Stimulated activated CD4-positive, alpha-beta T cell treated with anti-CD3 and anti-CD28 coated beads, Interleukin-12 subunit alpha, Interleukin-12 subunit beta, amount 100 ng/mL, for 48 hours (primary cell): ENCODE results near the gene MEF2D.

Experiments
- DNase-seq, 3 donors: peaks; one replicate each; pipeline ENCODE4 v3.0.0-alpha.2; 2020; ENCODE audit warnings: low read depth in 2 of 3, low spot score in 1 of 3

The MEF2D gene

DNA sequence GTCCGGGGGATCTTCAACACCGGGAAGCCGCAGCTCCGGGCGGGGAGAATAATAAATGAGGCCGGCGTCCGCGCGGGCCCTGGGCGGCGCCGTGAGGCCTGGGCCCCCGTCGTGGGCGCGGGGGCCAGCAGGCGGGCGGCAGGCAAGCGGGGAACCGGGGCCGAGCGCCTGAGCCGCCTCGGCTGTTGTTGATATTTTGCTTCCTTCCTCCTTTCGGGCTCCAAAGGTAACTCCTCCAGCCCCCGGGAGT, at the start of gene MEF2D:
Gene MEF2D (minus strand): TSS at position 233 of the 250 bp plus-strand sequence. CDS start 17,483 bp downstream, outside the sequence.
- no peak for DNase-seq

GRCh38 chr1:156550346-156550745, 49.8 kb upstream of the MEF2D start:
- no peak for DNase-seq

- no peak for DNase-seq
These were observed 49.3 kb upstream of the MEF2D start for GRCh38 chr1:156549831-156550230.

GRCh38 chr1:156549390-156549789, 48.8 kb upstream of the MEF2D start:
- DNase-seq, result no peak

- DNase-seq, result no peak
These were observed 47.4 kb upstream of the MEF2D start for GRCh38 chr1:156547982-156548381.

DNA sequence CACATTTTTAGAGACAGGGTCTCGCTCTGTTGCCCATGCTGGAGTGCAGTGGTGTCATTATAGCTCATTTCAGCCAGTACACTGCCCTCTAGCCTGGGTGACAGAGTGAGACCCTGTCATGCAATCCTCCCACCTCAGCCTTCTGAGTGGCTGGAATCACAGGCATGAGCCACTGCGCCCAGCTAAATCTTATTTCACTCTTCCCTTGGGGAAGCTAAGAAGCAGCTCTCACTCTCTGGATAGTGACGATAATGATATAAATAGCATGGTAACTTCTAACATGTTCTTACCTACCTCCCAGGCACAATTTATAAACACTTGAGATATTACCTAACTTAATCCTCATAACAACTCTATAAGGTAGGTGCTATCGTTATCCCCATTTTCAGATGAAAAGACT, 46.9 kb upstream of the MEF2D start:
- no peak for DNase-seq

- DNase-seq, result no peak
These were observed 45.7 kb upstream of the MEF2D start for GRCh38 chr1:156546267-156546666.

GRCh38 chr1:156544592-156545102, 44.1 kb upstream of the MEF2D start:
- no peak for DNase-seq

DNA sequence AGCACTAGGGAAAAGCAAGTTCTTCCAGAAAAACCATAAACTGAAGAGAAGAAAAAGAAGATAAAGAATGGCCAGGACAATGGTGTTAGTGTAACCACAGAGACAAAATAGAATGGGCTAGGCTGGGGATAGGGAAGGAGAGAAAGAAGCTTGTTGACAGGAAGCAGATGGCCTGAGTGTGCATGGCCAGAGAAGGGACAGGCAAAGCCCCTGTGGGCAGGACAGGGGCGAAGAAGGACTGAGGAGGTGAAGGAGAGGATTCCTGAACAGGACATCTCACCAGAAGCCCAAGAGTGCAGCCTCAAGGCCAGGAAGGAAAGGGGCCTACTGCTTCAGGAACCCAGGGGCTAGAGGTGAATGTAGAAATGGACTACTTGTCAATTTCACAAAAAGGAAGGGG, 42.5 kb upstream of the MEF2D start:
- no peak for DNase-seq

- DNase-seq, result no peak
These were observed 40.4 kb upstream of the MEF2D start for GRCh38 chr1:156540955-156541354.

DNA sequence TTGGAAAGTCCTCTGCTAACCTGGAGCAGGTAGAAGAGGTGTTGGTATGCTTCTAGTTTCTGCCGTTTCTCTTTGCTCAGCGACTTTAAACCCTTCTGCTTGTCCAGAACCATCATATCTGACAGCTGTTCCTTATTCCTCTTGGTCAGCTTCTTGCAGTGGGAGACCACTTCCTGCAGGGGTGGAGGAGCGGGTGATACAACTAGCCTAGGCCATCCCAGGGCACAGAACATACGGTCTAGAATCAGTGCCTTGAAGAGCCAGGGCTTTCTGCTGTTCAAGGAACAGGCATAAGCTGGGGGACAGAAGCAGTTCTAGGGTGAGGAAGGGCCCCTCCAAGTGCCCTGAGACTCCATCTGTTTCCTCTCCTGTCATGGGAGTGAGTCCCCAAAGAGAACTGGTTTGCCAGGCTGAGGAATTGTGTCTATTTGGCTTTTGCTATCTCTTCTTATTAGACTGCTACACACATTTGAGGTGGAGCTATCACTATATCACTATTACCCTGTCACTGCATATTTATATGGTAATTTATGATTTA, 39.3 kb upstream of the MEF2D start:
- DNase-seq, result no peak

DNA sequence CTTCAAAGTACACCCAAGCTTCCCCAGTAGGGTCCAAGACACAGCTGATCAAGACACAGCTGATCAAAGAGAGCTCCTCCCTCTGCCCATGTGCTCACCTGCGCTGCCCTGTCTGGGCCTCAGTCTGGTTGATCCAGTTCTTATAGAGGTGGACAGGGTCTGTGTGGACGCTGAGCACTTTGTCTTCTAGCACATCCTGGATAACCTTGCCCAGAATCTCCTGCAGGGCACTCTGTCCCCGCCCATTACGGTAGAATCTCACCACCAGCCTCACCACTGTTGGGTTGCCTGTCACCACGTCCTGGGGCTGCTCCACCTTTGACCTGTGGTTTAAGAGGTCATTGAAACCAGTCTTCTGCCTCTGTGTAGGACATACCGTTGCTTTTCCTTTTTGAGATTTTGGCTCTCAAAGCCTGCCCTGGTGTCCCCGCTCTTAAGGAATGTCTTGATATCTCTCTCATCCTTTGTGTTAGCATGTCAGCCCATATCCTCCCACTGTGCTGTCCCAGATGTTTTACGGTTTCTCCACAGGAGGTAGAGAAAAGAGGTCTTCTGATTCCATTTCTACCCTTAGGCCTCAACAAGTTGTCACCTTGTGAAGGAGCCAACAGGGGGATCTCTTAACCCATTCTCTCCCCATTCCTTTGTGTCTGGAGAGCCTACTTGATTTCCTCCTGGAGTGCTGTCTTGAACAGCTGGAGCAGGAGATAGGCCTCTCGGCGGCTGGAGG, 38.3 kb upstream of the MEF2D start:
- DNase-seq, result no peak

- no peak for DNase-seq
These were observed 36.5 kb upstream of the MEF2D start for GRCh38 chr1:156537027-156537426.

DNA sequence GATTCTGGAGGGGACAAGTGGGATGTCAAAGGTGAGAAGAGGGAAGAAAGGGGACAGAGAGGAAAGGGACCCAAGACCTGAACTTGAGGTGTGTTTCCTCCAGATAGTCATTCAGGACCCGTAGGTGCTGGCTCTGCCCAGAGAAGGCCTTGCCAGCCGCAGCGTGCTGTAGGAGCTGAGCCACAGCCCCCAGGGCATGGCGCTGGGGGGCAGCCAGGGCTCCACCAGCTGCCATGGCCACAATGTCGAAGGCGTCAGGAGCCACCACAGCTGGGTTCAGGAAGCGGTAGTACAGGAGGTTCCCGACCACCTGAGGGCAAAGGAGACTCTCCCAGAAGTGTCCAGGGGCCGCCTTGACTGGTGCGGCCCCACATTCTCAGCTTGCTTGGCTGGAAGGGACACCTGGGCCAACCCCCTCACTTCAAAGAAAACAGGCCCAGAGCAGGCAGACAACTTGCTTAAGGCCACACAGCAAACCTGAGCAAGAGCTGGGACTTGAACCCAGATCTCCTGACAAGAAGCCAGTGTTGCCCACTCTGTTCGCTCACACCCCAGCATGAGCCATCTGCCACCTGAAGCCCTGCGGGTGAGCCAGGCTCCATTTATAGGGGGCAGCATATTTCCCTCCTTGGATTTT, 34.0 kb upstream of the MEF2D start:
- no peak for DNase-seq

DNA sequence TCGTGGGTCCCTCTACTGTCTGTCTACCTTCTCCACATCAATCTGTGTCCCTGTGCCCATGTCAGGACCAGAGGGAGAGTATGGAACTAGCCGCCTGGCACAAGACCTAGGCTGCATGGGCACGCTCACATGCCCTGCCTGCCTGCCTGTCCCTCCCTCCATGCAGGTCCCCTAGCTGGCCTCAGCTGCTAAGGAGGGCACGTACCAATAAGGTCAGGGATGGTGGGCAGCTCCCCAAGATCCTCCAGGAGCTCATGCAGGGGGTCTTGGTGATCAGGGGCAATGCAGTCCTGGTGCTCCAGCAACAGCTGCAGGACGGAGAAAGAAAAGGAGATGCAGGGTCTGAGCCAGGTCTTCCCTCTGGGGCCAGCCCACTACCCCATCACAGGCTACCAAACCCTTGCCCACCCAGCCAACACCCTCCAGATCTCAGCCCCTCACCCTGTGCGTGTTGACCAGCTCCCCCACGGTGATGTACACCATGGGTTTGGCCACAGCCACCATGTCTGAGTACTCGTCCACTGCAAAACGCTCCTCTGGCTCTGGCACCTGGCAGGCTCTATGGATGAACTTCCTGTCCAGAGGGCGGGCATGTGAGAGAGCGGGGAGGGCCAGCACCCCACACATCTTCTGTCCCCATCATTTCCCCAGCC, 33.1 kb upstream of the MEF2D start:
- DNase-seq, result no peak

DNA sequence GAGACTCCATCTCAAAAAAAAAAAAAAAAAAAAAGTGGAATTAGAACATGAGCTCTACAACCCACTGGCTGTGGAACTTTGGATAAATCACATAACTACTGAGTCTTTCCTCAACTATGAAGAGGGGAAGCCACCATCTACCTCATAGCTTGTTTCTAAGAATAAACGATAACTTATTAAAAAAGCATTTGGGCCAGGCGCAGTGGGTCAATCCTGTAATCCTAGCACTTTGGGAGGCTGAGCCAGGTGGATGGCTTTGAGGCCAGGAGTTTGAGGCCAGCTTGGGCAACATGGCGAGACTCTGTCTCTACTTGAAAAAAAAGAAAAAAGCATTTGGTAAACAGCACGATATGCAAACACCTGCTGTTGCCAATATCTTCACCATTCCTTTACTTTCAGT, 31.8 kb upstream of the MEF2D start:
- no peak for DNase-seq

GRCh38 chr1:156530006-156530405, 29.4 kb upstream of the MEF2D start:
- DNase-seq, result no peak

GRCh38 chr1:156528875-156529425, 28.4 kb upstream of the MEF2D start:
- DNase-seq, result no peak

GRCh38 chr1:156528231-156528630, 27.7 kb upstream of the MEF2D start:
- no peak for DNase-seq

- DNase-seq, result no peak
These were observed 27.0 kb upstream of the MEF2D start for GRCh38 chr1:156527584-156527983.

DNA sequence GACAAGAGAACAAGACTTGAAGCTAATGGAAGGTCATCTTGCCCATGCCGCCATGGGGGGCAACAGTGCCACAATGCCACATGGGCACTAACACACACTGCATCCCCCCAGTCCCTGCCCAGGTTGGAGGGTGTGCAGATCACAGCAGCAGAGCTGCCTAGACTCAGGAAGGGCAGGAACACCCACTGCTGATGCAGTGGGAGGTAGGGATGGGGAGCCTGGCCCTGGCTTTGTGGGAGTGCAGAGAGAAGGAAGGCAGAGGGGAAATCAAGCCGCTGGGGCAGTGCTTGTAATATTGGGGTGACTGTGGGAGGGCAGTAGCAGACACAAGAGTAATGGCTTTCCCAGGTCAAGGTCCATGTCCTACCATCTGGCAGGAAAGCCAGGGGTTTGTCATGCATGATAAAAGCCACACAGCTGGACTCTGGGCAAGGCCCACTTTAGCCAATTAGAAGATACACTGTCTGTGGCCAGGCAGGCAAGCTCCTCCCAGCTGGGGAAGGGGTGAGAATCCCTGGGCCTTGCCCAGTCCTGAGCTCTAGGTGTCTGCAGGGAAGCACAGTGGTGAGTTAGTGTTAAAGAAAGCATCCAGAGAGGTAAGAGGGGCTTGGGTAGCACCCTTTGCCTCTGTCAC, 25.4 kb upstream of the MEF2D start:
- DNase-seq, result no peak
